ENCODE results near the gene RYR2. TPM values are rescaled to one million over a fixed set of nuclear protein-coding genes. Genes with fewer than 3 reads are reported as not detected.
A peak's percentile ranks its signal among the peaks of the same experiment; 100 is the strongest.

The RYR2 gene
- total RNA-seq, 1 experiment from 2014 or later = 3.4 TPM

DNA sequence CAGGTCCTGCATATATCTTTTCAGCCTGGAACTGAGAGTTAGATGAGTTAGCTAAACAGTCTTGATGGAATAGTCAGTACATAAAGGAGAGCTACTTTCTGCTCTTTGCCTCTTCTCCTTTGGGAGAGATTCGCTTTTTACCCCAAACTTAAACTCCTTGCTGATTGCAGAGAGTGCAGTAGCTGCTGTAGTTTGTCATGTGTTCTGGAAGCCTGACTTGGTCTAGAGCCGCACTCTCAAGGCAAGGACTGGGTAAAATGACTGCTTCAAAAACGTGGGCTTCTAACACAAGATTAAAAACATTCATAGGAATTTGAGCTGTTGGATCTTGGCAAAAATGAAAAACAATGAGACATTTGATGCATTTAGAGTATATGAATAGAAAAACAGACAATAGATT is 351.6 kb downstream of the RYR2 start:
- peak overlapping the region in 2 of 3 experiments; percentile 22 to 58; a peak in 2 of 7 replicates for H3K27ac Mint-ChIP-seq
- H3K56ac ChIP-seq (ENCODE audit: insufficient read length, low read depth, low read length) = no peak overlapping the region
- no peak overlapping the region for H2BK20ac ChIP-seq (ENCODE audit: low read depth, low read length, poor library complexity, severe bottlenecking)
- no peaks in the 10 kb centered on the region for H3K27me3 ChIP-seq (ENCODE audit: insufficient read depth, low read length)
- H3K23ac ChIP-seq (ENCODE audit: insufficient read length, low read depth, low read length) = no peak overlapping the region
- H2BK120ac ChIP-seq (ENCODE audit: low read depth, low read length, poor library complexity, severe bottlenecking) = no peak overlapping the region
- H3K9ac ChIP-seq (ENCODE audit: extremely low read depth, insufficient read length, low read length) = no peak overlapping the region
- no peaks in the 10 kb centered on the region for H3K79me1 ChIP-seq (ENCODE audit: insufficient read depth, low read depth, low read length, poor library complexity, severe bottlenecking)
- no peak overlapping the region for H2BK15ac ChIP-seq (ENCODE audit: low read depth, low read length)
- no CpG with 5 or more reads among the region's 3 CpGs for WGBS (ENCODE audit: extremely low coverage, insufficient read length, low lambda C conversion rate)
- H2BK5ac ChIP-seq (ENCODE audit: insufficient read length, low read length) = no peak overlapping the region
- no peaks in the 10 kb centered on the region for H3K23me2 ChIP-seq (ENCODE audit: insufficient read length, low read depth, low read length, poor library complexity, severe bottlenecking)
- H2BK12ac ChIP-seq (ENCODE audit: insufficient read length, low read depth, low read length) = no peak overlapping the region
- H3K4me2 ChIP-seq (ENCODE audit: insufficient read depth, insufficient read length, low read length) = no peak overlapping the region
- H3K4me3 Mint-ChIP-seq = no peak overlapping the region
- H3K9me3 Mint-ChIP-seq = peaks cover 9% of the 10 kb centered on the region in 2 experiments
- no peak overlapping the region for H2AK5ac ChIP-seq (ENCODE audit: insufficient read length, low read length)
- H3K18ac ChIP-seq (ENCODE audit: insufficient read length, low read depth, low read length) = no peak overlapping the region
- H3K9me3 ChIP-seq (ENCODE audit: control insufficient read depth, low read depth, low read length) = no peaks in the 10 kb centered on the region
- DNase-seq = no peak
- H3K27me3 Mint-ChIP-seq (ENCODE audit: low read depth) = no peaks in the 10 kb centered on the region
- TF ChIP-seq, protein P1, sequence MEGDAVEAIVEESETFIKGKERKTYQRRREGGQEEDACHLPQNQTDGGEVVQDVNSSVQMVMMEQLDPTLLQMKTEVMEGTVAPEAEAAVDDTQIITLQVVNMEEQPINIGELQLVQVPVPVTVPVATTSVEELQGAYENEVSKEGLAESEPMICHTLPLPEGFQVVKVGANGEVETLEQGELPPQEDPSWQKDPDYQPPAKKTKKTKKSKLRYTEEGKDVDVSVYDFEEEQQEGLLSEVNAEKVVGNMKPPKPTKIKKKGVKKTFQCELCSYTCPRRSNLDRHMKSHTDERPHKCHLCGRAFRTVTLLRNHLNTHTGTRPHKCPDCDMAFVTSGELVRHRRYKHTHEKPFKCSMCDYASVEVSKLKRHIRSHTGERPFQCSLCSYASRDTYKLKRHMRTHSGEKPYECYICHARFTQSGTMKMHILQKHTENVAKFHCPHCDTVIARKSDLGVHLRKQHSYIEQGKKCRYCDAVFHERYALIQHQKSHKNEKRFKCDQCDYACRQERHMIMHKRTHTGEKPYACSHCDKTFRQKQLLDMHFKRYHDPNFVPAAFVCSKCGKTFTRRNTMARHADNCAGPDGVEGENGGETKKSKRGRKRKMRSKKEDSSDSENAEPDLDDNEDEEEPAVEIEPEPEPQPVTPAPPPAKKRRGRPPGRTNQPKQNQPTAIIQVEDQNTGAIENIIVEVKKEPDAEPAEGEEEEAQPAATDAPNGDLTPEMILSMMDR (conservative IDR thresholded peaks at IDR 0.05) = no peak
- H3K4me1 Mint-ChIP-seq = peaks cover 25 to 30% of the 10 kb centered on the region in 2 experiments
- no peaks in the 10 kb centered on the region for H4K20me1 ChIP-seq (ENCODE audit: control insufficient read depth, insufficient read depth, insufficient read length)
- no peak overlapping the region for H4K8ac ChIP-seq (replicated peaks; ENCODE audit: insufficient read length, low read depth, low read length)
- no peak overlapping the region for H3K4ac ChIP-seq (ENCODE audit: low read depth, low read length)
- H4K91ac ChIP-seq (ENCODE audit: insufficient read length, low read depth, low read length) = no peak overlapping the region
- H3K36me3 Mint-ChIP-seq (ENCODE audit: insufficient read depth in 1 of 3, low read depth in 3 of 3) = peaks cover 6 to 15% (median 12%) of the 10 kb centered on the region in 3 experiments; a peak in 6 of 7 replicates
- H3T11ph ChIP-seq (ENCODE audit: low read length) = peak overlapping the region; percentile 67
- peak overlapping the region; percentile 8 for H2AFZ ChIP-seq (ENCODE audit: low read length)
- no peak overlapping the region for H4K5ac ChIP-seq (ENCODE audit: insufficient read length, low read depth, low read length)
- no peak overlapping the region for H3K27ac ChIP-seq (ENCODE audit: insufficient read length, low read depth, low read length)
- H3K4me1 ChIP-seq (ENCODE audit: insufficient read depth, low read length) = peaks cover 2% of the 10 kb centered on the region
- no peak overlapping the region for H3K14ac ChIP-seq (ENCODE audit: insufficient read depth, low read length)
- H3K79me2 ChIP-seq (ENCODE audit: insufficient read depth, low read length) = no peaks in the 10 kb centered on the region
